SK-N-SH treated with all-trans-retinoic acid at 6 μM for 48 hours (cell line): ENCODE results near the gene ELMO1.

Experiments used
- ATAC-seq: fragments of 200-7000 bp; cut with Tn5 transposase; 3 replicates; pipeline ENCODE4 v1.9.1; 2020; ENCODE audit warnings: mild to moderate bottlenecking, moderate library complexity
- ARNTL ChIP-seq: fragments of 450-650 bp; formaldehyde crosslinking; IDR thresholded peaks from 2 replicates; pipeline ENCODE4 v1.5.0; 2020; ENCODE audit warnings: low read depth, mild to moderate bottlenecking, moderate library complexity, borderline replicate concordance
- BACH2 ChIP-seq: fragments of 250-450 bp; sonication (Bioruptor Pico); IDR thresholded peaks from 2 replicates; pipeline ENCODE4 v1.9.0; 2021; ENCODE audit warnings: mild to moderate bottlenecking, borderline replicate concordance
- CREB5 ChIP-seq: fragments of 250-450 bp; sonication (Bioruptor Pico); IDR thresholded peaks from 2 replicates; pipeline ENCODE4 v1.5.1; 2020; ENCODE audit warnings: low read depth, mild to moderate bottlenecking, moderate library complexity
- CSDC2 ChIP-seq: fragments of 250-450 bp; sonication (Bioruptor Pico); IDR thresholded peaks from 2 replicates; pipeline ENCODE4 v1.5.0; 2020; ENCODE audit warnings: mild to moderate bottlenecking, moderate library complexity
- CSRNP3 ChIP-seq: fragments of 250-450 bp; sonication (Bioruptor Pico); IDR thresholded peaks from 2 replicates; pipeline ENCODE4 v1.5.1; 2021; ENCODE audit warnings: mild to moderate bottlenecking, moderate library complexity
- ESRRG ChIP-seq: fragments of 250-450 bp; sonication (Bioruptor Pico); IDR thresholded peaks from 2 replicates; pipeline ENCODE4 v1.6.1; 2021; ENCODE audit warnings: mild to moderate bottlenecking
- GLIS3 ChIP-seq: fragments of 250-450 bp; sonication (Bioruptor Pico); IDR thresholded peaks from 2 replicates; pipeline ENCODE4 v1.5.0; 2020; ENCODE audit warnings: mild to moderate bottlenecking, moderate library complexity
- ISL1 ChIP-seq: fragments of 250-450 bp; sonication (Bioruptor Pico); IDR thresholded peaks from 2 replicates; pipeline ENCODE4 v2.1.2; 2022; ENCODE audit warnings: mild to moderate bottlenecking, moderate library complexity
- OSR1 ChIP-seq: fragments of 250-450 bp; sonication (Bioruptor Pico); IDR thresholded peaks from 2 replicates; pipeline ENCODE4 v1.8.0; 2022; ENCODE audit warnings: moderate library complexity, mild to moderate bottlenecking, inconsistent platforms
- POU6F1 ChIP-seq: fragments of 250-450 bp; sonication (Bioruptor Pico); IDR thresholded peaks from 2 replicates; pipeline ENCODE4 v1.8.0; 2021; ENCODE audit warnings: low read depth, mild to moderate bottlenecking, moderate library complexity, borderline replicate concordance
- PPARA ChIP-seq: fragments of 250-450 bp; sonication (Bioruptor Pico); IDR thresholded peaks from 2 replicates; pipeline ENCODE4 v1.5.0; 2020; ENCODE audit warnings: mild to moderate bottlenecking, borderline replicate concordance
- RARB ChIP-seq: fragments of 250-450 bp; sonication (Bioruptor Pico); IDR thresholded peaks from 2 replicates; pipeline ENCODE4 v1.8.0; 2021; ENCODE audit warnings: mild to moderate bottlenecking, moderate library complexity
- SNAI2 ChIP-seq: fragments of 250-450 bp; sonication (Bioruptor Pico); IDR thresholded peaks from 2 replicates; pipeline ENCODE4 v1.5.0; 2020; ENCODE audit warnings: mild to moderate bottlenecking, moderate library complexity
- TCF4 ChIP-seq: fragments of 250-450 bp; sonication (Bioruptor Pico); IDR thresholded peaks from 2 replicates; pipeline ENCODE4 v1.8.0; 2021; ENCODE audit warnings: mild to moderate bottlenecking, moderate library complexity, borderline replicate concordance
- TOX ChIP-seq: fragments of 250-450 bp; sonication (Bioruptor Pico); IDR thresholded peaks from 2 replicates; pipeline ENCODE4 v1.8.0; 2021; ENCODE audit warnings: mild to moderate bottlenecking, moderate library complexity, borderline replicate concordance
- TSHZ2 ChIP-seq: fragments of 250-450 bp; sonication (Bioruptor Pico); IDR thresholded peaks from 2 replicates; pipeline ENCODE4 v1.5.0; 2020; ENCODE audit warnings: mild to moderate bottlenecking, moderate library complexity
- ZC3H10 ChIP-seq: fragments of 250-450 bp; sonication (Bioruptor Pico); IDR thresholded peaks from 2 replicates; pipeline ENCODE4 v1.5.1; 2021; ENCODE audit warnings: mild to moderate bottlenecking, moderate library complexity
- ZFP3 ChIP-seq: fragments of 250-450 bp; sonication (Bioruptor Pico); IDR thresholded peaks from 2 replicates; pipeline ENCODE4 v1.5.0; 2020; ENCODE audit warnings: mild to moderate bottlenecking, moderate library complexity
- ZFP30 ChIP-seq: fragments of 450-650 bp; formaldehyde crosslinking; IDR thresholded peaks from 2 replicates; pipeline ENCODE4 v1.5.0; 2022; ENCODE audit warnings: mild to moderate bottlenecking, moderate library complexity
- ZNF565 ChIP-seq: fragments of 450-650 bp; formaldehyde crosslinking; conservative IDR thresholded peaks from 2 replicates; pipeline ENCODE4 v1.5.0; 2020; ENCODE audit warnings: low read depth, mild to moderate bottlenecking, moderate library complexity
- ZNF70 ChIP-seq: fragments of 450-650 bp; formaldehyde crosslinking; IDR thresholded peaks from 2 replicates; pipeline ENCODE4 v1.5.0; 2020; ENCODE audit warnings: mild to moderate bottlenecking, moderate library complexity
- ZNF8 ChIP-seq: fragments of 450-650 bp; formaldehyde crosslinking; IDR thresholded peaks from 2 replicates; pipeline ENCODE4 v1.5.0; 2020; ENCODE audit warnings: mild to moderate bottlenecking, moderate library complexity

The ELMO1 gene

GRCh38 chr7:37108615-37109014 is 340.0 kb downstream of the ELMO1 start:
- no peak for TF ChIP-seq ZNF565 (CRISPR knock-in tag)
- ATAC-seq: no peak

- no peak for ATAC-seq
- TF ChIP-seq POU6F1 (CRISPR knock-in tag) (no peak), CSDC2 (CRISPR knock-in tag) (no peak), ESRRG (no peak), CSRNP3 (no peak)
Observed at GRCh38 chr7:37107047-37107750, 341.5 kb downstream of the ELMO1 start.

GRCh38 chr7:37105762-37106161 is 342.9 kb downstream of the ELMO1 start:
- no peak for ATAC-seq

GRCh38 chr7:37104822-37105518 is 343.7 kb downstream of the ELMO1 start:
- no peak for ATAC-seq
- no peak for TF ChIP-seq BACH2 (CRISPR knock-in tag)
- no peak for TF ChIP-seq RARB (CRISPR knock-in tag)
- no peak for TF ChIP-seq SNAI2 (CRISPR knock-in tag)
- TF ChIP-seq OSR1 (CRISPR knock-in tag): no peak
- no peak for TF ChIP-seq GLIS3 (CRISPR knock-in tag)
- no peak for TF ChIP-seq CSRNP3
- no peak for TF ChIP-seq CREB5 (CRISPR knock-in tag)
- no peak for TF ChIP-seq ZFP3 (CRISPR knock-in tag)
- no peak for TF ChIP-seq ESRRG
- no peak for TF ChIP-seq ISL1 (CRISPR knock-in tag)
- no peak for TF ChIP-seq CSDC2 (CRISPR knock-in tag)
- no peak for TF ChIP-seq ZNF70
- TF ChIP-seq ZC3H10 (CRISPR knock-in tag): no peak

More at GRCh38 chr7:37105762-37106161, 342.9 kb downstream of the ELMO1 start:
- TF ChIP-seq CSDC2 (CRISPR knock-in tag) (no peak), TCF4 (CRISPR knock-in tag) (no peak), ZFP30 (CRISPR knock-in tag) (no peak), ESRRG (no peak), ZFP3 (CRISPR knock-in tag) (no peak), TOX (CRISPR knock-in tag) (no peak), ISL1 (CRISPR knock-in tag) (no peak), BACH2 (CRISPR knock-in tag) (no peak), CSRNP3 (no peak), ARNTL (no peak), ZNF8 (CRISPR knock-in tag) (no peak), TSHZ2 (CRISPR knock-in tag) (no peak), OSR1 (CRISPR knock-in tag) (no peak), ZNF70 (no peak), ZC3H10 (CRISPR knock-in tag) (no peak), PPARA (no peak), RARB (CRISPR knock-in tag) (no peak)
- TF ChIP-seq, all 23 proteins: peak for 0
